Measurements from ENCODE around the gene OGFOD3.
A peak's percentile ranks its signal among the peaks of the same experiment; 100 is the strongest.
"Not testable (repeated sequence)": the region's sequence is repeated elsewhere in the genome, so short reads cannot be mapped to it uniquely, and the experiment has no call there.

OGFOD3 gene

GRCh38 chr17:82424001-82424862 lies 5.8 kb upstream of the OGFOD3 start:
- Histone ChIP-seq H3K4me2 (ENCODE audit: low read length) (no peak overlapping the region), H3K4me1 (ENCODE audit: control insufficient read depth, insufficient read depth, low read length) (no peaks in the 10 kb centered on the region), H3K36me3 (ENCODE audit: insufficient read depth, low read length) (no peaks in the 10 kb centered on the region), H3K4me3 (ENCODE audit: low read length) (no peak overlapping the region), H3K9me3 (replicated peaks; ENCODE audit: low read length) (no peaks in the 10 kb centered on the region), H3K27me3 (ENCODE audit: control insufficient read depth, insufficient read depth, low read length) (no peaks in the 10 kb centered on the region), H3K9ac (ENCODE audit: low read depth, low read length) (no peak overlapping the region)

DNA sequence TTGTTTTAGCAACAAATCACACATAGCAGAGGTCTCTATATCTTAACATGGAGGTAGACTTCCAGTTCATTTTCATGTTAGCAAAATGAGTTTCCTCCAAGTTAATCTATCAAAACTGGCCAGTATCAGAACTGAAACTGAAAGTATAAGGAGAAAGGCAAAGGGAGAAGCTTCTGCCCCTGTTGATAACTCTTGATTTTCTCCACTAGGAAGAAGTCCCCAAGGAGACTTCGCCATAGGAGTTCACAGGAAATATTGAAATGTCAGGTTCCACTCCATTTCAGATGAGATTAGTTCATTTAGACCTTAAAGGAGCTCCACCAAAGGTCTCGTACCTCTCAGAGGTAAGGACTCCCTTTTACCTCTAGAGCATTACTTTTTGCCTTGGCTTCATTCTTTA lies 1.2 kb upstream of the OGFOD3 start:
- Histone ChIP-seq H3K9me3 (replicated peaks; ENCODE audit: low read length) (no peaks in the 10 kb centered on the region), H3K36me3 (ENCODE audit: insufficient read depth, low read length) (no peaks in the 10 kb centered on the region), H3K9ac (ENCODE audit: low read depth, low read length) (peak overlapping the region; percentile 93), H3K27me3 (ENCODE audit: control insufficient read depth, insufficient read depth, low read length) (no peaks in the 10 kb centered on the region), H3K4me1 (ENCODE audit: control insufficient read depth, insufficient read depth, low read length) (peaks cover 5% of the 10 kb centered on the region), H3K4me2 (ENCODE audit: low read length) (peak overlapping the region; percentile 91), H3K4me3 (ENCODE audit: low read length) (no peak overlapping the region)

GRCh38 chr17:82416771-82417170 lies 1.6 kb downstream of the OGFOD3 start:
- H3K9ac ChIP-seq (ENCODE audit: low read depth, low read length), result no peak overlapping the region
- H3K9me3 ChIP-seq (replicated peaks; ENCODE audit: low read length), result no peaks in the 10 kb centered on the region
- H3K36me3 ChIP-seq (ENCODE audit: insufficient read depth, low read length), result no peaks in the 10 kb centered on the region
- peaks cover 5% of the 10 kb centered on the region for H3K4me1 ChIP-seq (ENCODE audit: control insufficient read depth, insufficient read depth, low read length)
- no peaks in the 10 kb centered on the region for H3K27me3 ChIP-seq (ENCODE audit: control insufficient read depth, insufficient read depth, low read length)
- H3K4me3 ChIP-seq (ENCODE audit: low read length), result no peak overlapping the region
- H3K4me2 ChIP-seq (ENCODE audit: low read length), result no peak overlapping the region

DNA sequence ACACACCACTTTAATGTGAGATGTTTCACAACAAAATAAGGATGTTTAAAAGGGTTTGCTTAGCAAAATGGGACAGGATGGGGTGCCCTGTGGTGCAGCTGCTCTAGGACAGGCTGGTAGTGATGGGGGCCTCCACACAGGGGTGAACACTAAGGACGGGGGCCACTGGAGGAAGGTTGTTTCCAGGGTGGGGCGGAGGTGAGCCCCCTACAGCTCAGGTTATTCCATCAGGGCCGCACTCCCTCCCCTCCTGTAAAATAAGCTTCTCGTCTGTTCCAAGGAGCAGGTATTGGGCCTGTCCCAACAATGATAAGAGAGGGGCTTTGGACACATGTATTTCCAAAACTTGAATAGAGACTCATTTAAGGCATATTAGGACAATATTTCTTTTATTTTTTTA lies 2.1 kb downstream of the OGFOD3 start:
- H3K27me3 ChIP-seq (ENCODE audit: control insufficient read depth, insufficient read depth, low read length), result no peaks in the 10 kb centered on the region
- H3K36me3 ChIP-seq (ENCODE audit: insufficient read depth, low read length), result no peaks in the 10 kb centered on the region
- no peaks in the 10 kb centered on the region for H3K9me3 ChIP-seq (replicated peaks; ENCODE audit: low read length)
- H3K4me1 ChIP-seq (ENCODE audit: control insufficient read depth, insufficient read depth, low read length), result peaks cover 5% of the 10 kb centered on the region
- H3K4me2 ChIP-seq (ENCODE audit: low read length), result no peak overlapping the region
- H3K4me3 ChIP-seq (ENCODE audit: low read length), result no peak overlapping the region
- H3K9ac ChIP-seq (ENCODE audit: low read depth, low read length), result no peak overlapping the region

- H3K4me1 ChIP-seq (ENCODE audit: control insufficient read depth, insufficient read depth, low read length), result peaks cover 5% of the 10 kb centered on the region
- no peaks in the 10 kb centered on the region for H3K27me3 ChIP-seq (ENCODE audit: control insufficient read depth, insufficient read depth, low read length)
- H3K4me2 ChIP-seq (ENCODE audit: low read length), result no peak overlapping the region
- no peaks in the 10 kb centered on the region for H3K9me3 ChIP-seq (replicated peaks; ENCODE audit: low read length)
- H3K9ac ChIP-seq (ENCODE audit: low read depth, low read length), result no peak overlapping the region
- no peaks in the 10 kb centered on the region for H3K36me3 ChIP-seq (ENCODE audit: insufficient read depth, low read length)
- H3K4me3 ChIP-seq (ENCODE audit: low read length), result no peak overlapping the region
Measured at GRCh38 chr17:82415786-82416185, 2.6 kb downstream of the OGFOD3 start.

GRCh38 chr17:82415336-82415735 lies 3.0 kb downstream of the OGFOD3 start:
- Histone ChIP-seq H3K4me3 (ENCODE audit: low read length) (no peak overlapping the region), H3K4me1 (ENCODE audit: control insufficient read depth, insufficient read depth, low read length) (peaks cover 5% of the 10 kb centered on the region), H3K9ac (ENCODE audit: low read depth, low read length) (no peak overlapping the region), H3K27me3 (ENCODE audit: control insufficient read depth, insufficient read depth, low read length) (no peaks in the 10 kb centered on the region), H3K4me2 (ENCODE audit: low read length) (no peak overlapping the region), H3K9me3 (replicated peaks; ENCODE audit: low read length) (no peaks in the 10 kb centered on the region), H3K36me3 (ENCODE audit: insufficient read depth, low read length) (no peaks in the 10 kb centered on the region)

DNA sequence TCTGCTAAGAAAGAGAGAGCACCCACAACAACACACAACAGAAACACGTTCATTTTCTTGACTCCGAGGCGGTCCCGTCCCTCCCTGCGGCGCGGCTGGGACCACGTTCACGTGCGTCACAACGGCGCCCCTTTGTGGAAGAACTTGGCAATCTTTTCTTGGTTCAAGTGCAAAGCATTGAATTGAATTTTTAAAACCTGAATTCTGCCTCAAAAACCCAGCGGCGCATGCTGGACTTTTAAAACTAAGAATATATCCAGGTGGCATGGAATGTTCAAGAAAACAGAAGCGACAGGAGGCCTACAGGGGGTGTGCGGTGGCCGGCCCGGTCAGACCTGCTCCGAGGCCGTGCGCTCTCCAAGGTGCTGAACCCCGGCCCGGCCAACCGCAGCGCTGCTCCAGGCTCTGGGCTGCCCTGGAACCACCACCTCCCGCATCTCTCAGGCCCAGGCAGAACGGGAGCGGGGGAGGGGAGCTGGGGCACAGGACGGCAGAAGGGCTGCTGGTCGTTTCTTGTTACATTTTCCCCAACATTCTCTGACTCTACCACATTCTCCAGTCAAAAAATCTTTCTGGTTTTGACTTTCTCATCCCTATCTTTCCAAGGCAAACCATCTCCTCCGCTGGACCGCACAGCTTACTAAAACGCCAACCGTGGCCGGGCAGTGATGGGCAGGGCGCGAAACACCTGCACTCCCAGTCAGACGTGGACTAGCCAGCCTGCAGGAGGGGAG lies 3.7 kb downstream of the OGFOD3 start:
- H3K27me3 ChIP-seq (ENCODE audit: control insufficient read depth, insufficient read depth, low read length), result no peaks in the 10 kb centered on the region
- H3K4me3 ChIP-seq (ENCODE audit: low read length), result no peak overlapping the region
- H3K4me2 ChIP-seq (ENCODE audit: low read length), result peak overlapping the region; percentile 76
- peaks cover 5% of the 10 kb centered on the region for H3K4me1 ChIP-seq (ENCODE audit: control insufficient read depth, insufficient read depth, low read length)
- H3K9ac ChIP-seq (ENCODE audit: low read depth, low read length), result no peak overlapping the region
- no peaks in the 10 kb centered on the region for H3K36me3 ChIP-seq (ENCODE audit: insufficient read depth, low read length)
- no peaks in the 10 kb centered on the region for H3K9me3 ChIP-seq (replicated peaks; ENCODE audit: low read length)

- no peak overlapping the region for H3K4me3 ChIP-seq (ENCODE audit: low read length)
- no peak overlapping the region for H3K9ac ChIP-seq (ENCODE audit: low read depth, low read length)
- no peaks in the 10 kb centered on the region for H3K27me3 ChIP-seq (ENCODE audit: control insufficient read depth, insufficient read depth, low read length)
- no peaks in the 10 kb centered on the region for H3K9me3 ChIP-seq (replicated peaks; ENCODE audit: low read length)
- H3K4me1 ChIP-seq (ENCODE audit: control insufficient read depth, insufficient read depth, low read length), result peaks cover 15% of the 10 kb centered on the region
- H3K36me3 ChIP-seq (ENCODE audit: insufficient read depth, low read length), result no peaks in the 10 kb centered on the region
- H3K4me2 ChIP-seq (ENCODE audit: low read length), result no peak overlapping the region
Measured at GRCh38 chr17:82412535-82413520, 5.6 kb downstream of the OGFOD3 start.

DNA sequence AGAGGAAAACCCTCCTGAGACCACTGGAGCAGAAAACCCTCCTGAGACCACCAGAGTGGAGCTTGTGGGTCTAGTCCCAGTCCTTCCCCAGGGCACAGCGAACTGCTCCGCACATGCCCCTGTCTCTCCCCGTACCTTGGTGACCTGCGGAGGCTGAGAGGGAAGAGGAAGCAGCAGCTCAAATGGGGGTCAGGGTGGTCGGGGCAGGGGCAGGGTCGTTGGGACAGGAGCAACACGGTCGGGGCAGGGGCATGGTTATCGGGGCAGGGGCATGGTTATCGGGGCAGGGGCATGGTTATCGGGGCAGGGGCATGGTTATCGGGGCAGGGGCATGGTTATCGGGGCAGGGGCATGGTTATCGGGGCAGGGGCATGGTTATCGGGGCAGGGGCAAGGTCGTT lies 6.3 kb downstream of the OGFOD3 start:
- not testable (repeated sequence) for H3K4me3 ChIP-seq (ENCODE audit: low read length); H3K4me2 ChIP-seq (ENCODE audit: low read length); H3K9me3 ChIP-seq (replicated peaks; ENCODE audit: low read length); H3K9ac ChIP-seq (ENCODE audit: low read depth, low read length); H3K36me3 ChIP-seq (ENCODE audit: insufficient read depth, low read length); H3K27me3 ChIP-seq (ENCODE audit: control insufficient read depth, insufficient read depth, low read length)
- peaks cover 19% of the 10 kb centered on the region for H3K4me1 ChIP-seq (ENCODE audit: control insufficient read depth, insufficient read depth, low read length)

DNA sequence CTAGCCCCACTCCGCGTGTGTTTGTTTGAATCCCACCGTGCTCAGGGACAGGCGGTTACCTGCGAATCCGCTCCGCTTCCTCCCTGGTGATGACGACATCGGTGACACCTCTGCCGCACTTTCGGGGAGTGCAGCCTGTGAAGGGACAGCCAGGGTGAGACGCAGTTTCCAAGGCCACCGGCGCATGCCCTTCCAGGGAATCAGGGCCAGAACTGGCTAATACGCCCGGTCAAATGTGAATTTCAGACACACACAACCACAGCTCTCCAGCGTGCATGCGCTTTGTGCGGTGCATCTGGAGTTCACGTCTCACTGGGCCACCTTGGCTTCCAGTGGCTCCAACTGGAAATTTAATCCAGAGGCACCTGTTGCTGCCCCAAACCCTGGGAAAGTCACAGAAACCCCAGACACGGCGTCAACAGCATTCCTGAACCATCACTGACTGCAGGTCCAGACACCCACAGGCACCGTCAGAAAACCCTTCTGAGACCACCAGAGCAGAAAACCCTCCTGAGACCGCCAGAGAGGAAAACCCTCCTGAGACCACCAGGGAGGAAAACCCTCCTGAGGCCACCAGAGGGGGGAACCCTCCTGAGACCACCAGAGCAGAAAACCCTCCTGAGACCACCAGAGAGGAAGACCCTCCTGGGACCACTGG lies 6.9 kb downstream of the OGFOD3 start:
- H3K9me3 ChIP-seq (replicated peaks; ENCODE audit: low read length), result no peaks in the 10 kb centered on the region
- peaks cover 25% of the 10 kb centered on the region for H3K4me1 ChIP-seq (ENCODE audit: control insufficient read depth, insufficient read depth, low read length)
- no peak overlapping the region for H3K9ac ChIP-seq (ENCODE audit: low read depth, low read length)
- H3K4me2 ChIP-seq (ENCODE audit: low read length), result no peak overlapping the region
- no peaks in the 10 kb centered on the region for H3K36me3 ChIP-seq (ENCODE audit: insufficient read depth, low read length)
- no peak overlapping the region for H3K4me3 ChIP-seq (ENCODE audit: low read length)
- no peaks in the 10 kb centered on the region for H3K27me3 ChIP-seq (ENCODE audit: control insufficient read depth, insufficient read depth, low read length)

Data from skeletal muscle satellite cell (primary cell).